Fibroblast of lung (primary cell): ENCODE measurements around the gene ASCL2.

Experiments used
- CTCF ChIP-seq, 2 donors: IDR thresholded peaks in 1 of 2; conservative IDR thresholded peaks in 1 of 2; 1 replicate in 1 of 2; 2 replicates in 1 of 2; pipeline ENCODE4 v1.5.1; 2011 to 2012; ENCODE audit warnings: low read length in 2 of 2, control low read depth in 1 of 2, inconsistent platforms in 1 of 2, low read depth in 1 of 2, mild to moderate bottlenecking in 1 of 2
- EZH2 ChIP-seq: IDR thresholded peaks from 2 replicates; pipeline ENCODE4 v1.5.1; 2012; ENCODE audit warnings: low read length, control low read depth, mild to moderate bottlenecking; ENCODE audit errors: missing control alignments

DNA sequence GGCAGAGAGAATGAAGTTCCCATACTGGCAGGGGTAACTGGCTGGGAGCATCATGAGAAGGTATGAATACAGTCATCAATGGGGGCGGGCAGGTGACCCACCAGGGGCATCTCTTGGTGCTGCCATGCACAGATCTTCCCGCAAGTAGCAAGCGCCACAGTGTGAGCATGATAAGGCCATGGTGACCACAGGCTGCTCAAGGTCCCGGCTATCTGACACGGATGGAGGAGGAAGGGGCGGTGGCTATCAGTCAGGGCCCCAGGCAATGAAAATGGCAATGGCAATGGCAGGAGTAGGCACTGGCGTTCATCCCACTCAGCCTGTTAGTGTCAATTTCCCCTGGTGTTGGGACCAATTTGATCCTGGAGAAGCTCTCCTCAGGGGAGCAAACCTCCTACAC is 21.6 kb downstream of the ASCL2 start:
- no peak for TF ChIP-seq CTCF (conservative IDR thresholded peaks at IDR 0.05 in 1 of 2, IDR thresholded peaks at IDR 0.05 in 1 of 2; ENCODE audit: low read depth in 1 of 2, low read length in 2 of 2)
- no peak for TF ChIP-seq EZH2
